Skin of body (tissue), 3 donors: ENCODE data around the gene NPR1. TPM values are rescaled to one million over a fixed set of nuclear protein-coding genes. Genes with fewer than 3 reads are reported as not detected.
"Not testable (repeated sequence)": the region's sequence is repeated elsewhere in the genome, so short reads cannot be mapped to it uniquely, and the experiment has no call there.

Experiments
- DNase-seq: peaks from one replicate; lab custom pipeline; 2025; lab: John Stamatoyannopoulos, UW
- small RNA-seq: library from RNA; depleted of rRNA; stranded (forward); fragments of <200 nt; gene quantifications from one replicate; pipeline ENCODE3, GENCODE V24; 2014; ENCODE audit warnings: low replicate concordance
- total RNA-seq: library from RNA; depleted of rRNA; stranded (reverse); fragments of >200 nt; gene quantifications from one replicate; pipeline ENCODE4 v1.2.3, GENCODE V29; 2014

NPR1 gene
- total RNA-seq, 1 donor from 2014 or later: 10.6 TPM

- DNase-seq: no peak
These were observed 45.2 kb downstream of the NPR1 start for GRCh38 chr1:153723687-153724086.

- not testable (repeated sequence) for DNase-seq
These were observed 46.1 kb downstream of the NPR1 start for GRCh38 chr1:153724634-153725033.

GRCh38 chr1:153727463-153728304 lies 49.2 kb downstream of the NPR1 start, which contains the start of gene INTS3:
TSS of gene INTS3 (plus strand) at chr1:153728050. CDS start at chr1:153728635, 585 bp downstream.
- DNase-seq: peak; percentile 100

GRCh38 chr1:153728305-153729066 lies 50.0 kb downstream of the NPR1 start:
- peak; percentile 38 for DNase-seq

GRCh38 chr1:153730468-153730988 lies 52.0 kb downstream of the NPR1 start:
- no peak for DNase-seq

- no peak for DNase-seq
These were observed 55.5 kb downstream of the NPR1 start for GRCh38 chr1:153733970-153734369.

GRCh38 chr1:153734396-153735089 lies 56.1 kb downstream of the NPR1 start:
- no peak for DNase-seq

- DNase-seq: no peak
These were observed 56.6 kb downstream of the NPR1 start for GRCh38 chr1:153735090-153735420.

GRCh38 chr1:153741986-153742385 lies 63.5 kb downstream of the NPR1 start:
- DNase-seq: no peak

GRCh38 chr1:153742411-153743142 lies 64.1 kb downstream of the NPR1 start:
- DNase-seq: no peak

Small RNAs within 50 kb of the gene (small RNA-seq; reads per million reads assigned to genes)
- not detected for gene MIR8083
- gene RF00019: not detected
- not detected for gene RN7SL372P

Other genes with a start within 250 kb of the NPR1 start
- 130 TPM for gene S100A7, start 218.0 kb upstream of the NPR1 start, total RNA-seq
- 161 TPM for gene S100A6, start 142.7 kb upstream of the NPR1 start, total RNA-seq
- not detected for gene S100A5, start 137.8 kb upstream of the NPR1 start, total RNA-seq
- gene S100A4, start 132.9 kb upstream of the NPR1 start, total RNA-seq: 102 TPM
- gene S100A3, start 129.4 kb upstream of the NPR1 start, total RNA-seq: 36.0 TPM
- 71.6 TPM for gene S100A2, start 112.8 kb upstream of the NPR1 start, total RNA-seq
- gene S100A16, start 65.6 kb upstream of the NPR1 start, total RNA-seq: 103 TPM
- 141 TPM for gene S100A14, start 62.4 kb upstream of the NPR1 start, total RNA-seq
- gene S100A13, start 51.2 kb upstream of the NPR1 start, total RNA-seq: 17.8 TPM
- 5.6 TPM for gene S100A1, start 50.3 kb upstream of the NPR1 start, total RNA-seq
- gene CHTOP, start 44.6 kb upstream of the NPR1 start, total RNA-seq: 52.1 TPM
- 33.2 TPM for gene SNAPIN, start 20.0 kb upstream of the NPR1 start, total RNA-seq
- gene ILF2, start 7.7 kb upstream of the NPR1 start, total RNA-seq: 134 TPM
- gene INTS3, start 49.4 kb downstream of the NPR1 start, total RNA-seq: 40.5 TPM
- gene SLC27A3, start 96.7 kb downstream of the NPR1 start, total RNA-seq: 25.0 TPM
- 12.6 TPM for gene GATAD2B, start 244.3 kb downstream of the NPR1 start, total RNA-seq